Adrenal gland (tissue), 5 donors: ENCODE measurements around the gene SLC34A1.
A peak's percentile ranks its signal among the peaks of the same experiment; 100 is the strongest.

Experiments
- CTCF ChIP-seq, 6 experiments: fragments of 450-650 bp in 4 of 6; fragments of 200-600 bp in 2 of 6; sonication (generic) in 1 of 6; IDR thresholded peaks; 1 replicate in 5 of 6; 2 replicates in 1 of 6; pipeline versions ENCODE4 v1.5.1 to v1.8.0; 2016 to 2021; ENCODE audit warnings: antibody characterized with exemption in 6 of 6, mild to moderate bottlenecking in 2 of 6, moderate library complexity in 1 of 6
- POLR2A ChIP-seq, 2 donors: fragments of 450-650 bp; IDR thresholded peaks; one replicate each; pipeline ENCODE4 v1.6.1; 2017; ENCODE audit warnings: antibody characterized with exemption in 2 of 2, mild to moderate bottlenecking in 2 of 2, moderate library complexity in 1 of 2
- donor health status: DM: no; HTN: no; CAD: no.

- TF ChIP-seq CTCF (IDR thresholded peaks at IDR 0.05): peak in 3 of 6 experiments; percentile 11 to 28 (median 14)
- TF ChIP-seq POLR2A (IDR thresholded peaks at IDR 0.05): peak in 1 of 2 donors; percentile 47
These were observed 63.5 kb downstream of the SLC34A1 start for GRCh38 chr5:177447611-177448243.
